Vagina (tissue), 2 donors: ENCODE results near the gene GGTLC2. TPM values are rescaled to one million over a fixed set of nuclear protein-coding genes. Genes with fewer than 3 reads are reported as not detected.
"Not testable (repeated sequence)": the region's sequence is repeated elsewhere in the genome, so short reads cannot be mapped to it uniquely, and the experiment has no call there.

Experiments
- DNase-seq, 2 donors: peaks; one replicate each; pipeline ENCODE4 v3.0.0-alpha.2; 2017; ENCODE audit errors: extremely low spot score in 2 of 2
- H3K27ac ChIP-seq: fragments of 200-600 bp; sonication (generic); one replicate; pipeline ENCODE4 v1.5.1; 2019
- H3K27me3 ChIP-seq: fragments of 200-600 bp; sonication (generic); one replicate; pipeline ENCODE4 v1.5.1; 2019
- H3K36me3 ChIP-seq, 2 donors: fragments of 200-600 bp; sonication (generic); one replicate each; pipeline ENCODE4 v1.5.1; 2017 to 2019
- H3K4me1 ChIP-seq: fragments of 200-600 bp; sonication (generic); one replicate; pipeline ENCODE4 v1.5.1; 2019
- H3K4me3 ChIP-seq, 2 donors: fragments of 200-600 bp; sonication (generic); 1 replicate in 1 of 2; 2 replicates in 1 of 2; pipeline ENCODE4 v1.5.1; 2016 to 2019
- H3K9me3 ChIP-seq: fragments of 200-600 bp; sonication (generic); one replicate; pipeline ENCODE4 v1.5.1; 2019
- intact Hi-C: fragments of 100-400 bp; cut with DNase I; formaldehyde crosslinking; loops from one replicate; pipeline ENCODE4 v1.15.1; 2023
- total RNA-seq: library from RNA; depleted of rRNA; stranded (reverse); fragments of >200 nt; gene quantifications from one replicate; pipeline ENCODE4 v1.2.3, GENCODE V29; 2016
- TF ChIP-seq, protein P1 (sequence below), 3 experiments: fragments of 450-650 bp in 2 of 3; fragments of 200-600 bp in 1 of 3; sonication (generic) in 1 of 3; IDR thresholded peaks; one replicate each; pipeline ENCODE4 v1.5.1; 2017 to 2019; ENCODE audit warnings: antibody characterized with exemption in 3 of 3, mild to moderate bottlenecking in 2 of 3, moderate library complexity in 2 of 3

Gene GGTLC2
- total RNA-seq, 1 donor from 2014 or later: not detected

DNA sequence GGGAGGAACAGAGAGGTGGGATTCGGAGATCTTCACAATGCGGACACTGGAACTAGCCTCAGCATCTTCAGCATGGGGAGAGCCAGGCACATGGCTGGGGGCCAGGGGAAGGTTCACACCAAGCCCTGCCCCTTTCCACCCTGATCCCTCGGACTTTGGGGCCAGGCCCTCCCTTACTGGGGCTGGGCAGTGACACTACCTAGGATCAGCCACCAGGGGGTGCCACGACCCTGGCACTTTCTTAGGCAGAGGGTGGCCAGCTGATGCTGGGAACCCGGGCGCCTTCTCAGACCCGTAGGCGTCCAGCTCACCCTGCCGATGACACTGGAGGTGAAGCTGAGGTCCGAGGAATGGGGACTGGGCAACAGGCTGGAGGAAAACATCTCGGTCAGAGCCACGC, 3.5 kb downstream of the GGTLC2 start:
- H3K27me3 ChIP-seq, H3K27ac ChIP-seq, DNase-seq, intact Hi-C loops, H3K4me3 ChIP-seq, H3K36me3 ChIP-seq, H3K9me3 ChIP-seq, H3K4me1 ChIP-seq: not testable (repeated sequence)
- TF ChIP-seq, protein P1, sequence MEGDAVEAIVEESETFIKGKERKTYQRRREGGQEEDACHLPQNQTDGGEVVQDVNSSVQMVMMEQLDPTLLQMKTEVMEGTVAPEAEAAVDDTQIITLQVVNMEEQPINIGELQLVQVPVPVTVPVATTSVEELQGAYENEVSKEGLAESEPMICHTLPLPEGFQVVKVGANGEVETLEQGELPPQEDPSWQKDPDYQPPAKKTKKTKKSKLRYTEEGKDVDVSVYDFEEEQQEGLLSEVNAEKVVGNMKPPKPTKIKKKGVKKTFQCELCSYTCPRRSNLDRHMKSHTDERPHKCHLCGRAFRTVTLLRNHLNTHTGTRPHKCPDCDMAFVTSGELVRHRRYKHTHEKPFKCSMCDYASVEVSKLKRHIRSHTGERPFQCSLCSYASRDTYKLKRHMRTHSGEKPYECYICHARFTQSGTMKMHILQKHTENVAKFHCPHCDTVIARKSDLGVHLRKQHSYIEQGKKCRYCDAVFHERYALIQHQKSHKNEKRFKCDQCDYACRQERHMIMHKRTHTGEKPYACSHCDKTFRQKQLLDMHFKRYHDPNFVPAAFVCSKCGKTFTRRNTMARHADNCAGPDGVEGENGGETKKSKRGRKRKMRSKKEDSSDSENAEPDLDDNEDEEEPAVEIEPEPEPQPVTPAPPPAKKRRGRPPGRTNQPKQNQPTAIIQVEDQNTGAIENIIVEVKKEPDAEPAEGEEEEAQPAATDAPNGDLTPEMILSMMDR (IDR thresholded peaks at IDR 0.05): peak in 2 of 3 experiments; percentile 27 to 41

DNA sequence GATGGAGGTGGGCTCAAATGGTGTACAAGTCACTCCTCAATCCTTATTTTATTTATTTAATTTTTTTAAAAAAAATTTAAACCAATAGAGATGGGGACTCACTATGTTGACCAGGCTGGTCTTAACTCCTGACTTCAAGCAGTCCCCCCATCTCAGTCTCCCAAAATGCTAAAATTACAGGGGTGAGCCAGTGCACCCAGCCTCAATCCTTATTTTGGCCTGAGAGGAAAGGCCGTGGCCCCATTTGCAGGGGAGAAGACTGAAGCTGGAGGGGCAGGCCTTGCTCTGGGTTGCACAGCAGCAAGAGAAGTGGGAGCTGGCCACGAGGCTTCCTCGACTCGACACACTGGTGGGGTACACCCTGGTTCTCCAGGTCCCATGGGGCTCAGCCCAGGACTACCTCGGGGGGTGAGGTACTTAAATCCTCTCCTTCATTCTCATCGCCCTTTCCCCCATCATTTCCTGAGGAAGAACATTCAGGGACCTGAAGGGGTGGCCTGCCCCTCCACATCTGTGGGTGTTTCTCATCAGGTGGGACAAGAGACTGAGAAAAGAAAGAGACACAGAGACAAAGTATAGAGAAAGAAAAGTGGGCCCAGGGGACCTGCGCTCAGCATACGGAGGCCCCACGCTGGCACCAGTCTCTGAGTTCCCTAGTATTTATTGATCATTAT, 4.6 kb downstream of the GGTLC2 start:
- intact Hi-C loops: not testable (repeated sequence)

DNA sequence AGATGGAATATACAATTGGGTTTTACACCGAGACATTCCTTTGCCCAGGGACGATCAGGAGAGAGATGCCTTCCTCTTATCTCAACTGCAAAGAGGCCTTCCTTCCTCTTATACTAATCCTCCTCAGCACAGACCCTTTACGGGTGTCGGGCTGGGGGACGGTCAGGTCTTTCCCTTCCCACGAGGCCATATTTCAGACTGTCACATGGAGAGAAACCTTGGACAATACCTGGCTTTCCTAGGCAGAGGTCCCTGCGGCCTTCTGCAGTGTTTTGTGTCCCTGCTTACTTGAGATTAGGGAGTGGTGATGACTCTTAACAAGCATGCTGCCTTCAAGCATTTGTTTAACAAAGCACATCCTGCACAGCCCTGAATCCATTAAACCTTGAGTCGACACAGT, 5.3 kb downstream of the GGTLC2 start:
- DNase-seq, H3K4me3 ChIP-seq, H3K9me3 ChIP-seq, H3K27me3 ChIP-seq, H3K27ac ChIP-seq, H3K4me1 ChIP-seq, intact Hi-C loops, H3K36me3 ChIP-seq: not testable (repeated sequence)

More for the DNA sequence above, 4.6 kb downstream of the GGTLC2 start:
- not testable (repeated sequence) for H3K36me3 ChIP-seq, H3K4me3 ChIP-seq, DNase-seq, H3K27me3 ChIP-seq, H3K9me3 ChIP-seq, H3K4me1 ChIP-seq, H3K27ac ChIP-seq

DNA sequence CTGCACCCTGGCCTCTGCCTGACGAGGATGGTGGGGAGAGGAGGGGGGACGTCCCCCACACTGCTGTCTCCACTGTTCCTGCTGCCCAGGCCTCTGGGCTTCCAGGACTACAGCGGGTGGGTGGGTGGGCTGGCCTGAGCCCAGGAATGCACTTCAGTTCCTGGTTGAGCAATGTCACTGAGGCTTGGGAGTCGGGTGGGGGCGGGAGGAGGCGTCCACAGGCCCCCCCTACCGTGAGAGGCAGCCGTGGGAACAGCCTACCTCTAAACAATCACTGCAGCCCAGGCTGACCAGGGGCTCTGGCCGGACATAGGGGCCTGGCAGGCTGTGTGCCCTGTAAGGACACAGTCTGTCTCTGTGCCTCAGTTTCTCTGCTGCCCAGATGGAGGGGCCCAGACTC, 6.0 kb downstream of the GGTLC2 start:
- intact Hi-C loops, H3K27ac ChIP-seq: not testable (repeated sequence)

DNA sequence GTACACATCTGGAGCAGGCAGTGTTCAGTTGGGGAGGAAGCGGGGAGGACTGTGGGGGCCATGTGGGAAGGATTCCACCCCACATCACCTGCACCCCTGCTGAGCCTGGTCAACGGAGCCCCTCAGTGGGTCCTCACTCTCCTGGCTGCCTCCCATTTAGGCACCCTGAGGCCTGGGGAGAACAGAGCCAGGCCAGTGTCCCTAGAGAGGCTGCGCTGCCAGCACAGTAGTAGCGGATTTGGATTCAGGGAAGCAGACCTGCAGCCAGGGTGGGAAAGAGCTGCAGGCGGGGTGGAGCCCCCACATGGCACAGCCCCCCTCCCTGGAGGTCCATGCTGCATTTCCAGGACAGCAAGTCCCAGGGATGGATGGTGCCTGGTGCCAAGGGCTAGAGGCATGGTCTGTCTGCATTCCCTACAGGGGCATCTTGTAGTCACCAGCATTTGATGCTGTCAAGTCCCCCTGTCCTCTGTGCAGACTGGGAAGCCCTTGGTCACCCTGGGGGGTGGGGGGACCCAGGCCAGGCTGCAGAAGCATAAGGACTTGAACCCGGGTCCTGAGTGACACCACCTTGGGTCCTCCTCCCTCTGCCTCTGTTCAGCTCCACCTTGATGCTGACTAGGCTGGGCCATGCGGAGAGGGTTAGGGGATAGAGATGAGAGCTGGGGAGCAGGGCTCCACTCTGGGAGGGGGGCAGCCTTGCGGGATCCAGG, 6.5 kb downstream of the GGTLC2 start:
- H3K36me3 ChIP-seq, H3K4me3 ChIP-seq, H3K27ac ChIP-seq, H3K27me3 ChIP-seq, H3K9me3 ChIP-seq, DNase-seq, intact Hi-C loops, H3K4me1 ChIP-seq: not testable (repeated sequence)

More for the DNA sequence above, 6.0 kb downstream of the GGTLC2 start:
- H3K4me1 ChIP-seq, H3K4me3 ChIP-seq, H3K27me3 ChIP-seq, H3K36me3 ChIP-seq, H3K9me3 ChIP-seq, DNase-seq: not testable (repeated sequence)

DNA sequence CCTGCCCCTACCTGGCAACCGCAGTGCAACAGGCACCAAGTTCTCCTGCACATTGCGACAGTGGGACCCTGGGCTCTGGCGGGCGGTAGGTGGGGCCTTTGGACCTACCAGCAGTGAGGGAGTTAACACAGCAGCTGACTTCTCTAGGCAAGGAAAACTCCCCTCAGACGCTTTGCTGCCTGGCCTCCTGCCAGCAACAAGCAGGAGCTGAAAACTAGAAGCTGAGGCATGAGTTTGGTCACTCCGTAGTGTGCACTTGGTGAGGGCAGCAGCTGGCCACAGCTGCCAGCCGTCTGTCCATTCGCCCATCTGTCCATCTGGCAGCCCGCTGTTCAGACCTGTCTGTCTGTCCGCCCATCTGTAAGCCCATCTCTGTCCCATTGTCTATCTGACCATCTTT, 7.2 kb downstream of the GGTLC2 start:
- H3K27me3 ChIP-seq, H3K27ac ChIP-seq, H3K36me3 ChIP-seq, DNase-seq, H3K9me3 ChIP-seq, H3K4me1 ChIP-seq, H3K4me3 ChIP-seq, intact Hi-C loops: not testable (repeated sequence)

DNA sequence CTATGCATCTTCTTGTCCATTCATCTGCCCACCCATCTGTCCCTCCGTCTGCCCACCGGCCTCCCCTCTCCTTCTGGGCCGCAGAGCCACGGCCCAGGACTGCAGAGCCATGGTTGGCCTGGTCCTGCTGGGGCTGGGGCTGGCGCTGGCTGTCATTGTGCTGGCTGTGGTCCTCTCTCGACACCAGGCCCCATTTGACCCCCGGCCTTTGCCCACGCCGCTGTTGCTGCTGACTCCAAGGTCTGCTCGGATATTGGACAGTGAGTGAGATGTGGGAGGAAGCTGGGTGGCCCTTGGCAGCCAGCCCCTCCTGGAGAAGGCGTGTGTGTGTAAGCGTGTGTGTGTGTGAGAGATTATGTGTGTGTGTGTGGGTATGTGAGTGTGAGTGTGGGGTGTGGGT, 7.7 kb downstream of the GGTLC2 start:
- DNase-seq: not testable (repeated sequence)

DNA sequence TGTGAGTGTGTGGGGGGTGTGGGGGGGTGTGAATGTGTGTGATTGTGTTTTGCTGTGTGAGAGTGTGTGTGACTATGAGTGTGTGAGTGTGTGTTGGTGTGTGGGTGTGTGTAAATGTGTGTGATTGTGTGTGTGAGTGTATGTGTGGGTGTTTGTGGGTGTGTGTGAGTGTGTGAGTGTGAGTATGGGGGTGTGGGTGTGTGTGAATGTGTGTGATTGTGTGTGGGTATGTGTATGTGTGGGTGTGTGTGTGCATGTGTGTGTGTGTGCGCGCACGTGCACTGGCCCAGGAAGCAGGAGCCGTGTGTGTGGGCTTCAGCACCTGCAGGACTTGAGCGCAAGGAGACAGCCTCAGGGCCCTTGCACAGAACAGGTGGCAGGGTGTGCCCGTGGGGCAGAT, 8.2 kb downstream of the GGTLC2 start:
- DNase-seq, H3K27ac ChIP-seq, H3K4me3 ChIP-seq, intact Hi-C loops, H3K36me3 ChIP-seq, H3K4me1 ChIP-seq, H3K27me3 ChIP-seq, H3K9me3 ChIP-seq: not testable (repeated sequence)

More for the DNA sequence above, 7.7 kb downstream of the GGTLC2 start:
- H3K36me3 ChIP-seq, H3K27me3 ChIP-seq, H3K27ac ChIP-seq, H3K4me1 ChIP-seq, H3K9me3 ChIP-seq, H3K4me3 ChIP-seq, intact Hi-C loops: not testable (repeated sequence)

DNA sequence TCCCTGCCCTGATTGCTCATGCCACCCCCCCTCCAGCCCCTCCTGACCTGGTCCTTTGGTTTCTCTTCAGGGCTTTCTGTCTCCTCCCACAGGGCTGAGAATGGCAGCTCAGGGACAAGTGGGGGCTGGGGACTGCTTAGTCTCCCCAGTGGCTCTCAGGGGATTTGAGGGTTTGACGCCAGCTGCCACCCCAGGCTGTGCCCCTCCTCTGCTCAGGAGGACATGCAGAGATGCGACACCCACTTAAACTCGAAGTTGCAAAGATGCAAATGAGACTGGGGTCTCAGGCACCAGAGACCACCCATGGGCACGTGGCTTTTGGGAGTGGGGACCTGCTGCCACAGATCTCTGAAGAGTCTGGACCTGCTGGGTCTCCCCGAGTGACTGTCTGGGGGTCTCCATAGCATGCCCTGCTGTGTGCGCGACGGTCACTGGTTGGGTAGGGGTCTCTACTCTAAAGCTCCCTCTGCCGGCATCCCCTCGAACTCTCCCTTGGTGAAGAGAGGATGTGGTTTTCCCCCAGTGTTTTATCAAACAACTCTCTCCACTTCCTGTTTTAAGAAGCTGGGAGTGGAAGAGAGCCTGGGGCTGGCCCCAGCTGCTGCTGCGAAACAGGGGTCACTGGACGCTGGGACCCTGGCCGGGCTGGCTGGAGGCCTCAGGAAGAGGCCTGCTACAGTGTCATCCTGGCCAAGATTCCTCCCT, 9.4 kb downstream of the GGTLC2 start:
- H3K4me3 ChIP-seq, H3K27me3 ChIP-seq, intact Hi-C loops, DNase-seq, H3K9me3 ChIP-seq, H3K27ac ChIP-seq, H3K36me3 ChIP-seq, H3K4me1 ChIP-seq: not testable (repeated sequence)
